HUDEP-2 (cell line): ENCODE data around the gene BTBD9.

Experiments
- DNase-seq, 76 experiments: peaks; one replicate each; lab custom pipeline; 2025; ENCODE audit not compliant: unreplicated experiment in 76 of 76; lab: John Stamatoyannopoulos, UW

The BTBD9 gene

GRCh38 chr6:38639498-38640215 is at the start of gene BTBD9:
Gene BTBD9, minus strand, starts transcription at chr6:38639929.
- peak in 53 of 76 experiments; percentile 6 to 65 (median 43) for DNase-seq

DNA sequence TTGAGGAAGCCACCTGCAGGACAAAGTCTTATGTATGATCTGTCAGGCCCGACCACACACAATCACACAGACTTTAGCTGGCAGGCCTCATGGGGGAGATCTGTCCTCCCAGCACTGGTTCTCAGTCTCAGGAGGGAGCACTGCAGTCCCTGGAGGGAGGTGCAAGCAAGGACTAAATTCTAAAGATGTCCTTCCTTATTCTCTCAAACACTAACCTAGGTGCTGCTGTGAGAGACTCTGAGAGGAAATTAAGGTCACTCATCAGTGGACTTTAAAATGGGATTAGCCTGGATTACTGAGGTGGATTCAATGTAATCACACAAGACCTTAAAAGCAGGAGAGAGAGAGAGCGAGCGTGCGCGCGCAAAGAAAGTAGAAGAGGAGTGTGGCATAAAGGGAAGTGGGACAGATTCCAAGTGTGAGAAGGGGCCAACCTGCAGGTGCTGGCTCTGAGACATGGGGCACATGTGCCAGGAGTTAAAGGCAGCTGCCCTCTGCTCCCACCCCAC is 48.9 kb upstream of the BTBD9 start:
- peak in 1 of 76 experiments; percentile 16 for DNase-seq

DNA sequence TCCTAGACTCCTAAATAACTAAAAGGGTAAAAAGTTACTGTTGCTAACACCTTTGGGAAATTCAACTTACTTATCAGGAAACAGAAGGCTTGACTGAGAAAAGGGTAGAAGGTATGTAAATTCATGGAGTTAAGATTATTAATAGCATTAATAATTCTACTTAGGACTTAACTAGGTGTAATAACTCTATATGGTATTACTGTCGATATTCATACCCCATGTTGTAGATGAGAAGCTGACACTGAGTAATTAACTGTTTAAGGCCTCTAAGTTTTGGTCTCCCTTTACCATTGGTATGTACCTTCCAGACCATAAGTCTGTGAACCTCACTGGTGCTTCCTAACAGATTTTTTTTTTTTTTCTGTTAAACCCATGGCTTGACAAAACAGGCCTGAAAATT is 47.8 kb upstream of the BTBD9 start:
- no peak for DNase-seq

DNA sequence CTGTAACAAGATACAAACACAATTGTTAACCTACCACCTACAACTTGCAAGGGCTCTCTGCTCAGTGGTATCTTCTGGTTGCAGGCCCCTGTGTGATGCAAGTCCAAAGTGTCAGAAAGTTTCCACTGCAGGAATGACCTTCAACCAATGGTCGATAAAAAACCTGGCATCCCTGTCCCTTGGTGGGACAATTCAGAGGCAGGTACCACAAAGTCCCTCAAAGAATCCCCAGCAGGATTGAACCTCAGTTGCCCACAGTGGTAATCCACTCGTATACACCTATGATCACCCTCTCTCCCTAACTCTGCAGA is 47.3 kb upstream of the BTBD9 start:
- DNase-seq = no peak

DNA sequence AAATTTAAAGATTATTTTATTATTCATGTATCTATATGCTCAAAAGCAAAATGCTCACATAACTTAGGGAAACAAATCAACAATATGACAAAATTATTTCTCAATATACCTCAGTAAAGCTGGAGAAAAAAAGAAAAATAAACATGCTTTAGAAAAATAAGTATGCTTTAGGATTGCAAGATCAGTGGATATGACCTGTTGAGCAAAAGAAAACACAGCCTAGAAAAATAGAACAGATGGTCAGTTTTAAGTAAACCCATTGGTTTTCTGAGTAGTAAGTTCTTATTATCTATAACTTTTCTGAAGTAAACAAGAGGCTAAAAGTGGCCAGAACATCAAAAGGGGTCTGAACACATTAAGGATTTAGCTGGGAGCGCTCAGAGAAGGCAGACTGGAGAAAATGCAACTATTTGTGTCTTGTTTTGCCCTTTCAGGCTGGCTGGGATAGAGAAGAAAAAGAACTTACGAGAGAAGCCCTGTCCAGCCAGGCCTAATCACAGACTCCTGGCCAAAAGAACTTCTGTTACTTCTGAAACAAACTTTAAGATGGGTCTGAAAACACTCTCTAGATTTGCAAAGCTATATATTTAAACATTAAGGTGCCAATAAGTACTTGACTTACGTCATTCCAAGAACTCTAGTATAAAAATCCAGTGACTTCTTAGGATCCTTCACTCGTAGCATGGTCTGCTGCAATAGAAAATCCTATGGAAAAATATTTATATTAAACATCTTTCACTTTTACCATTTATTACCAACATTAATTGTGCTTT is 46.7 kb upstream of the BTBD9 start:
- DNase-seq = no peak

DNA sequence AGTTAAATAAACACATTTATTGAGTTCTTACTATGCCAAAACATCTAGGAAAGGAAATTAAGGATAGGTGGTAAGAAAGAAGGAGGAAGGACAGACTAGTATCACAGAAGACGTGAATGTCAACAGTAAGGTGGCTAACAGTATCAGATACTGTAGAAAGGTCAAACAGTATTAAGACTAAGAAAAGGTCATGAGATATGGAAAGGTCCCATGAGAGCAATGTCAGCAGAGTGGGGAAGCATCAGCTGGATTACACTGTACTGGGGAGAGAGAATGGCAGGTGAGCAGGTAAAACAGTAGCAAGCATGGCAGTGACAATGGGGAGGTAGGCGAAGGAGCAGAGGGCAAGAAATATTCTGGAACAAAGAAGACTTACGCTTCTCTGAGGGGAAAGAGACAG is 45.2 kb upstream of the BTBD9 start:
- no peak for DNase-seq

- DNase-seq = no peak
Measured at GRCh38 chr6:38684237-38684636, 44.5 kb upstream of the BTBD9 start.

DNA sequence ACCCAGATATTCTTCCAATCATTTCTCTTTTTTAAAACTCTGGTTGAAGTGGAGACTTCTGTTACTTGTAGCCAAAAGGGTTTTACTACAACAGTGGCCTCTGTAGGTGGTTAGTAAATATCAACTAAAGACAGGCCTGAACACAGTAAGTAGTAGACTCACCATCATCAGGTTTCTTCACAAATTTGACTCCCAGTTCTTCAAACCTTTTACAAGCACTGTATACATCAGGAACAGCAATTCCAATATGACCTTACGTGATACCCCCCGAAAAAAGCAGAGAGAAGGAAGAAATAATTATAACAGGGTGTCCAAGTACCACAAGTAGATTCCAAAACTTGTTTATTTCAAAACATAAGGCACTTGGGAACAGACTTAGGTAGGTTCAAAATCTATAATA is 42.1 kb upstream of the BTBD9 start:
- DNase-seq = no peak

DNA sequence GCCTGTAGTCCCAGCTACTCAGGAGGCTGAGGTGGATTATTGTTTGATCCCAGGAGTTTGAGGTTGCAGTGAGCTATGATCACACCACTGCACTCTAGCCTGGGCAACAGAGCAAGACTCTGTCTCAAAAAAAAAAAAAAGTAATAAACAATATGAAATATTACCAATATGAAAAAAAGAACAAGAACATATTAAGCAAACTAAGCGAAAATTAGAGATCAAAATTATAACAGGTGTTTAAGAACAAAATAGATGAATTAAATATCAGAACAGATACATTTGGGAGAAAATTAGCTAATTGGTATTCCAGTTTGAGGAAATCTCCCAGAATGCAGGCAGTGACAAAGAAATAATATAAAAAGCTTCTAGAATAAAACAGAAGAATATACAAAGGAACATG is 39.9 kb upstream of the BTBD9 start:
- DNase-seq = no peak

GRCh38 chr6:38678178-38678760 is 38.5 kb upstream of the BTBD9 start:
- DNase-seq = no peak

- DNase-seq = no peak
Measured at GRCh38 chr6:38676974-38677544, 37.3 kb upstream of the BTBD9 start.

GRCh38 chr6:38676236-38676973 is 36.7 kb upstream of the BTBD9 start:
- DNase-seq = no peak

GRCh38 chr6:38673397-38674165 is 33.9 kb upstream of the BTBD9 start:
- peak in 9 of 76 experiments; percentile 5 to 32 (median 11) for DNase-seq

DNA sequence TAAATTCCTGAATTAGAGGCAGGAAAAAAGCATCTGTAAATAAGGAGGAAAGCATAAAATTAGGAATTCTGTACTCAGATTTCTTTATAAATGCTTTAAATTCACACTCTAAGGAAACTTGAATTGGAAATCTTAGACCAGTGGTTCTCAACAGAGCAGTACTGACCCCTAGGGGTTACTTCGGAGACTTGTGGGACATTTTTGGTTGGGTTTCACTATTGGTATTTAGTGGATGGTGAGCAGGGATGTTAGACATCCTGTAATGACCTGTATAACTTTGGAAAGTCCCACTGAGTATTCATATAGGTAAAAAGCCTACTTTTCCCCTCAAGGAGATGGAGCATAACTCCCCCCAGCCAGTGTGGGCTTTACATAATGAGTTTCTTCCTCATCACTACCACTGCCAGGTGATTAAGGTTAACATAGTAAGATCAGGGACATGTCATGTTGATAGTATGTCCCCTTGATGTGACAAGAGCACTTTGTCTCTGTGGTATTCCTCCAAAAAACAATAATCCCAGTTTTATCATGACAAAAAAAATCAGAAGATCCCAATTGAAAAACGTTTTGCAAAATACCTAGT is 32.2 kb upstream of the BTBD9 start:
- DNase-seq = peak in 25 of 76 experiments; percentile 3 to 54 (median 24)

DNA sequence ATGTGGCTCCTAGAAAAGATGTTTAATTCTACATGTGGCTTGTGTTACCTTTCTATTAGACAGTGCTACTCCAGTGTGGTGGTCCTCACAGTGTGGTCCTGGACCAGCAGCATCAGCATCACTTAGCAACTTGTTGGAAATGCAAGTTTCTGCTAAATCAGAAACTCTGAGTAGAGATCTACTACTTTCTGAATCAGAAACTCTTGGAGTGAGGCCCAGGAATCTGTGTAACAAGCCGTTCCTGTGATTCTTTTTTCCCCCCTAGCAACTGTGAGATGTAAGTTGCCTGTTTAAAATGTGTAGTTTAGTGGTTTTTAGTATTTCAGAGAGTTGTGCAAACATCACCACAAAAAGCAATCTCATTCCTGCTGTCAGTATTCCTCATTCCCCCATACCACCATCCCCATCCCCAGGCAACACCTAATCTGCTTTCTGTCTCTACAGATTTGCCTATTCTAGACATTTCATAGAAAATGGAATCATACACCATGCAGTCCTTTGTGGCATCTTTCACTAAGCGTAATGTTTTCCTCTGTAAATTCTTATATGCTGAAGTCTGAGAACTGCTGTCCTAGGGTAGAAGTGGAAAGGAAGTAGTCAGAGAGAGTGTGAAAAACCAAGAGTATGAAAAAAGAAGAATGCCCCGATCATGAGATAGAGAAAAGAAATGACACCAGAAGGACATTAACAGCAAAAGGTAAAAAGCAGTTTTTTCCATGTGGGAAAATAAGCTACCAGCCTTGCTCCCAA is 18.9 kb upstream of the BTBD9 start:
- no peak for DNase-seq

- DNase-seq = no peak
Measured at GRCh38 chr6:38656896-38657295, 17.2 kb upstream of the BTBD9 start.

DNA sequence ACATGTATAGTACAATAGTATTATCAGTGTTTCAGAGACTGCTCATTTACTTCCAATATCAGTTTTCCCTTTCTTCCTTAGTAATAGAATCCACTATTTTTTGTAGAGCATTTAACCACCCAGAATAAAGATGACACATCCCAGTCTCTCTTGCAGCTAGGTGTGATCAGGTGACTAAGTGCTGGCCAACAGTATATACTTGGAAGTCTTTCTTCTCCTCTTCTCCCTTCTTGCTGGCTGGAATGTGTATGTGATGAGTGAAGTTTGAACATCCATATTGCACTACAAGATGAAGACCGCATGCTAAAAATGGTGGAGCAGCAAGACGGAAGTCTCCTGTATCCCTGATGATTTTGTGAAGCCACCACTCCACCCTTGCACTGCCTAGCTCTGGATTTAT is 14.5 kb upstream of the BTBD9 start:
- DNase-seq = no peak

GRCh38 chr6:38651121-38651784 is 11.5 kb upstream of the BTBD9 start:
- no peak for DNase-seq
